Measurements from ENCODE around the gene SLC22A2.
"Not testable (repeated sequence)": the region's sequence is repeated elsewhere in the genome, so short reads cannot be mapped to it uniquely, and the experiment has no call there.

Gene SLC22A2

GRCh38 chr6:160258346-160259142 lies at the start of gene SLC22A2:
SLC22A2 (minus strand) TSS chr6:160258821; CDS start chr6:160258757, 64 bp downstream.
- DNase-seq, result no peak

- no peak for DNase-seq
Observed at GRCh38 chr6:160305926-160306713, 47.5 kb upstream of the SLC22A2 start.

GRCh38 chr6:160303806-160304205 lies 45.2 kb upstream of the SLC22A2 start:
- no peak for DNase-seq

GRCh38 chr6:160302431-160303082 lies 43.9 kb upstream of the SLC22A2 start:
- DNase-seq, result not testable (repeated sequence)

- DNase-seq, result no peak
Observed at GRCh38 chr6:160301339-160301738, 42.7 kb upstream of the SLC22A2 start.

GRCh38 chr6:160300076-160300695 lies 41.6 kb upstream of the SLC22A2 start:
- DNase-seq, result no peak

- no peak for DNase-seq
Observed at GRCh38 chr6:160299559-160299958, 40.9 kb upstream of the SLC22A2 start.

- no peak for DNase-seq
Observed at GRCh38 chr6:160298121-160298520, 39.5 kb upstream of the SLC22A2 start.

GRCh38 chr6:160297310-160297709 lies 38.7 kb upstream of the SLC22A2 start:
- no peak for DNase-seq

- no peak for DNase-seq
Observed at GRCh38 chr6:160293844-160294243, 35.2 kb upstream of the SLC22A2 start.

GRCh38 chr6:160285541-160286105 lies 27.0 kb upstream of the SLC22A2 start:
- no peak for DNase-seq

- no peak for DNase-seq
Observed at GRCh38 chr6:160284575-160284974, 26.0 kb upstream of the SLC22A2 start.

GRCh38 chr6:160282444-160282843 lies 23.8 kb upstream of the SLC22A2 start:
- DNase-seq, result no peak

GRCh38 chr6:160279850-160280249 lies 21.2 kb upstream of the SLC22A2 start:
- DNase-seq, result no peak

GRCh38 chr6:160278786-160279310 lies 20.2 kb upstream of the SLC22A2 start:
- DNase-seq, result no peak

GRCh38 chr6:160278311-160278710 lies 19.7 kb upstream of the SLC22A2 start:
- no peak for DNase-seq

- no peak for DNase-seq
Observed at GRCh38 chr6:160277546-160277945, 18.9 kb upstream of the SLC22A2 start.

GRCh38 chr6:160277144-160277543 lies 18.5 kb upstream of the SLC22A2 start:
- DNase-seq, result no peak

- no peak for DNase-seq
Observed at GRCh38 chr6:160276126-160276525, 17.5 kb upstream of the SLC22A2 start.

- DNase-seq, result no peak
Observed at GRCh38 chr6:160275511-160276003, 16.9 kb upstream of the SLC22A2 start.

- DNase-seq, result no peak
Observed at GRCh38 chr6:160274871-160275510, 16.4 kb upstream of the SLC22A2 start.

- DNase-seq, result no peak
Observed at GRCh38 chr6:160273750-160274149, 15.1 kb upstream of the SLC22A2 start.
